Stromal cell of bone marrow (primary cell): Measurements from ENCODE around the gene SCRT2.

ENCODE experiments used
- DNase-seq: peaks from one replicate; pipeline ENCODE4 v3.0.0-alpha.2; 2012; ENCODE audit warnings: low read depth

The SCRT2 gene

DNA sequence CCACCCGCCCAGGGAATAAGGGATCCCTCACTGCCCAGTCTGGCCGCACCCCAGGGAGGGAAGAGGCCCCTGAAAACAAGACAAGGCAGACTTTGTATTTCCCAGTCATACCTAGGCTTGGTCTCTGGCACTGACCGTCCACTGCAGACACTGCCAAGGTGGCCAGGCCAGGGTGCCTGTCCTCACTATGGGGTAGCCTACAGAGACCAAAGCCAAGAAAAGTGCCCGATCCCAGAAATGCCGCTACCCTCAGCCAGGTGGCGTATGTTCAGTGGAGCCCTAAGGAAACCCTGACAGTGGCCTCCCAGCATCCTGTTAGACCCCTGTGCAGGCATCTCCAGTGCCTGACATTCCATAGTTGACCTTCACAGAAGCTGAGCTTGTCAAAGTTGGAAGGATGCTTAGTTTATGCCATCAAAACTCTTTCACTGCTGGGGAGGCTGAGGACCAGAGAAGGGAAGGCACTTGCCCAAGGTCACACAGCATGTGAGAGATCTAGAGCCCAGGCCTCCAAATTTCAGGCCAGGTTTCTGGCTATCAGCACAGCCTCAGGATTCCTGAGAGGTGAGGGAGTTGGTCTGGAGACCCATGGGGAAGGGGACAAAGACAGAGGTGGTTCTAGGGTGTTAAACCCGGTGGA lies 2.5 kb downstream of the SCRT2 start:
- DNase-seq: no peak

DNA sequence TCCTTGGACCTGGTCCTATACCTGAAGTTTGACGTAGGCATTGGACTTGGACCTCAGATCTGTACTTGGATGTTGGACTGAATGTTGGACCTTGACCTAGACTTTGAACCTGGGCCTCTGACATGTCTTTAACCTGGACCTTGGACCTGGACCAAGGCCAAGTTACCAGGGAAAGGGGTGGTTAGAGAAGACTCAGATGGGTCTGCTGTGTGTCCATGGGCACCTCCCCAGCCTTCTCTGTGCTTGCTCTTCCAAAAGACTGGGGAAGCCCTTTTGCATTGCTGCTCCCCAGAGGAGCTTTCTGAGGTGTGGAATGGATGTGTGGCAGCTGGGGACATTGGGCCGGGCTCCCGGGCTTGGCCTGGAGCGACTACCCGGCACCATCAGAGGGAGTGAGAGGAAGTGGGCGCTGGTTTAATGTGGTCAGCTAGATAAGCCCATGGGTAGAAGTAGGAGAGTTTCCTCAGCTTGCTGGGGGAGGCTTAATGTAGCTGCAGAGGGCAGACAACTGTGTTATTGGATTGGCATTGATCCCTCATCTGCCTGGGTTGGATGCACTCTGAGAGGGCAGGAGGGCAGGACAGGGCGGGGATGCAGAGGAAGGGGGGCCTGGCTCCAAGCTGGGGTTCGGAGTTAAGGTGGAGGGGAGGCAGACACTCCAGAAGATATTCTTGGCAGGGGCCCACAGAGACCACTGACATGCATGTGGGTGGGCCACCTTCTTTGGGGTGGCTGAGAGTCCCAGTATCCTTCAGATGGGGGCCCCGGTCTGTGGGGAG lies 4.2 kb downstream of the SCRT2 start:
- DNase-seq: no peak

DNA sequence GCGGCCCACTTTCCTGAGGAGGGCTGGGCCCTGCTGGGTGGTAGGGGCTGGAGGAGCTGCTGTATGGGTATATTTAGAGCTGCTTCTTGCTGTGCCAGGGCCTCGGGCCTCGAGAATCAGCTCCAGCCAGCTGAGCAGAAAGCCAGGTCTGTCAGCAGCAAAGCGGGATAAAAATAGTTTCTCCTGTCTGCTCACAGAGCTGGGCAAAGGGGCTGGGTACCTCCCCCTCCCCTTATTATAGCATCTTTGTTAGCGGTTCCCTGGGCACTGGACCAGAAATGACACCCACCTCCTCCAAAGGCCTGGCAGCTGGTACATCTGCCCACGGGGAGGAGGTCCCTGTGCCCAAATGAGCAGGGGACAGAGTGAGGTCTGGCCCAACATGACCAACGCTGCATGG lies 6.0 kb downstream of the SCRT2 start:
- no peak for DNase-seq

DNA sequence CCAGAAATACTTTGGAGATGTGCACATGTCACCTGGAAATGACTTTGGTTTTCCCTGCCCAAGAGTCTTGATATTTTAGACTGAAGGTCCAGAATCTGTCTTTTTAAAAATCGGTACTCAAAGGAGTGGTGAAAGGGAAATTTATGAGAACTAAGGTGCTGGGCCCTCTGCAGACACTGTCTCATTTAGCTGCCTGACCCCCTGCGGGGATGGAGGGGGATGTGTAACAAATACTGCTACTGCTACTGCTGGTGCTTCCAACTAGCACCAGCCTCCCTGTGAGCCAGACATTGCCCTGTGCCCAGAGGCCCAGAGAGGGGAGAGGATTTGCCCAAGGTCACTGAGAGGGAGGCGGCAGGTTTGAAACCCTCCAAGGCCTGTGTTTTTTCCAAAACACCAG lies 7.0 kb downstream of the SCRT2 start:
- DNase-seq: no peak

DNA sequence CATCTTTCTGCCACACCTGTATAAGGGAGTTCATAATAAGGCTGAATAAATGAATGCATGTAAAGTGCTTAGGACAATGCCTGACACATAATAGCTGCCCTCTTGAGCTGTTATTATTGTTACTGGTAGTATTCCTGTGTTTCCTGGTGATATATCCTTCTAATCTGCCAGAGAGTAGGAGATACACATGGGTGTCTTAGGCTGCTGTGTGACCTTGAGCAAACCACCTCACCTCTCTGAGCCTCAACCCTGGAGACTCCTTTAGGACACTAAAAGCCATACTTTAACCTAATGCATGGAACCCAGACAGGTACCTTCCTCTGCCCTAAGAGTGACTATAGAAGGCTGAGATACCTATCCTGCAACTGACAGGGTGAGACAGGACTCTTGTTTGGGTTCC lies 7.6 kb downstream of the SCRT2 start:
- no peak for DNase-seq

DNA sequence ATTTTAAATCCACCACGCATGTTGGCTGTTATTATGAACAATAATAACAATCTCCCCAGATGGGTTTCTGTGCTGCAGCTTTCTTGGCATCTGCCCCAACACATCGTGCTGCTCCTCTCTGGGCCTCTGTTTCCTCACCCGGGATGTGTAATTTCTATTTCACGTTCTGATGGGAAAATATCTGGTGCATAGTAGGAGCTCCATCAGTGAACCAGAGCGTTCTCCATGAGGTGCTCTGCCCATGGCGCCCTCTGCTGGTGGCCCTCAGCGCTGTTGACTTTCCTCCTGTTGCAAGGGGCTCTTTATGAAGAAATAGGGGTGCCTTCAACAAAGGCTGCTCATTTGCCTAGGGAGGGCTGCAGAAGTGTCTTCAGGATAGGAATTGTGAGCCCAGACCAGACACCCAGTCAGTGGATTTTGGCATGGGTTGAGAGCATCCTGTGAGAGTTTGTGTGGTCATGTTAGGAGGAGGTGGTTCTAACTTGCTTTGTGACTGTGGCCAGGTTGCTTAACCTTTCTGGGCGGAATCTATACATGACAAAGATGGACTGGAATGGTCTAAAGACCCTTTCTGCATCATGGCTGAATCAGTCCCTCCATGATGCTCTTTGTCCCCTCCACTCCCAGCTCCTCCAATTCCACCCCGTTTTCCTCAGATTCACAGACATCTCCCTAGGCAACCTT lies 8.1 kb downstream of the SCRT2 start:
- DNase-seq: no peak

DNA sequence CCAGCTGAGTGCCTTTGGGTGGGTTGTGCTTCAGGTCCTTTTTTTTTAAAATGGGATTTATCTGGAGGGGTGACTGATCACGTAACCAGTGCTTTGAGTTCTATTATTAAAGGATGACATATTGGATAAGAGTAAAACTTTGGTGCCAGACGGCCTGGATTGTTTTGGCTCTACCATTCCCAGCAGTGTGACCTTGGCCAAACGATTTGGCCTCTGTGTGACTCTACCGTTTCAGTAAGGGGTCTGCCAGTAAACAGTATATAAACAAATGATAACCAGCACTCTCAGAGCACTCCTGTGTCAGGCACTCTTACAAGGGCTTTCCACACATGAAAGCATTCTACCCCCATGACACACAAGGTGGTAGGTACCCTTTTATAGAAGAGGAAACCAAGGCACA lies 8.7 kb downstream of the SCRT2 start:
- DNase-seq: no peak

DNA sequence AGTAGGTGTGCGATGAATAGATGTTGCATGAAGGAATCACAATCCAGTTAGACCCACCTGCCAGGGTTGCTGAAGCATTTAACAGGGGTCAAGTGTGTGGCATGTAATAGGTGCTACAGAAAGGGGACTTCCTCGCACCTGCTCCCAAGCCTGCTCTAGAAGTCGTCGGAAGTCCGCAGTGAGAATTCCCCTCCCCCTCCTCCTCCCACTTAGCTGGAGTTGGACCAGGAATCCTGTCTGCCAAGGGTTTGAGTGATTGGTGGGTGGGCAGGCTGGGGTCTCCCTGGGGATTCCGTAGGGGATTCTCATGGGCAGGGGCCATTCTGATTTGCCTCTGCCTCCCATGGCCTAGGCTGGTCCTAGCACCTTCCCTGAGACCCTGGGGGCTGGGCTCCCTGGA lies 10.3 kb downstream of the SCRT2 start:
- no peak for DNase-seq

DNA sequence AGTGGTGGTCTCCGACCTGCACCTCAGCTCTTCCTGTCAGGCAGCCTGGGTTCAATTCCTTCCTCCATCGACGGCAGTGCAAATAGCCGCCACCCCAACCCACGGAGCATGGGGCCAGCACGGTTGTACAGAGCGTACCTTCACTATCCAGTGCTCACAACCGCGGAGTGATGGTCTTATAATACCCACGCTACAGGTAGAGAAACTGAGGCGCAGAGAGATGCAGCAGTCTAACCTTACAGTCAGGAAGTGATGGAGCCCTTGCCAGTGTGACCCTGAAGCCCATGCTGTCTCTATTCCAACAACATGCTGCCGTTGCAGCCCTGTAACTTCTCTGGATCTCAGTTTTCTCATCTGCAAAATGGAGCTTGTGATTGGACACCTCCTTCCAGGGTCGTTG lies 11.0 kb downstream of the SCRT2 start:
- no peak for DNase-seq

DNA sequence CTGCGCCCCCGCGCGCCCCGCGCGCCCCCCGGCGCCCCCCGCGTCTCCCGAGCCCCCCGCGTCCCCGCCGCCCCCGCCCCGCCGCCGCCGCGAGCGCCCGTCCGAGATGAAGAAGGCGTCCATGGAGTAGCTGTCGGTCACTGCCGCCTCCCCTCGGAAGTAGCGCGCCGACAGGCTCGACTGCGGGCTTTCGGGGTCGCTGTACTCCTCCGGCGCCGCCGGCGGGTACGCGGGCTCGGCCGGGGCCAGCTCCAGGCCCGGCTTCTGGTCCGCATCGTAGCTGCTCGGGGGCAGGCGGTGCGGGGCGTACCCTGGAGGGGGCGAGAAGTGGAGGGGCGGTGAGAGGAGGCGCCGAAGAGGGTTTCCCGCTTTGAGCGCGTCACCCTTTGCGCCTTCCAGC lies 11.5 kb downstream of the SCRT2 start:
- no peak for DNase-seq

DNA sequence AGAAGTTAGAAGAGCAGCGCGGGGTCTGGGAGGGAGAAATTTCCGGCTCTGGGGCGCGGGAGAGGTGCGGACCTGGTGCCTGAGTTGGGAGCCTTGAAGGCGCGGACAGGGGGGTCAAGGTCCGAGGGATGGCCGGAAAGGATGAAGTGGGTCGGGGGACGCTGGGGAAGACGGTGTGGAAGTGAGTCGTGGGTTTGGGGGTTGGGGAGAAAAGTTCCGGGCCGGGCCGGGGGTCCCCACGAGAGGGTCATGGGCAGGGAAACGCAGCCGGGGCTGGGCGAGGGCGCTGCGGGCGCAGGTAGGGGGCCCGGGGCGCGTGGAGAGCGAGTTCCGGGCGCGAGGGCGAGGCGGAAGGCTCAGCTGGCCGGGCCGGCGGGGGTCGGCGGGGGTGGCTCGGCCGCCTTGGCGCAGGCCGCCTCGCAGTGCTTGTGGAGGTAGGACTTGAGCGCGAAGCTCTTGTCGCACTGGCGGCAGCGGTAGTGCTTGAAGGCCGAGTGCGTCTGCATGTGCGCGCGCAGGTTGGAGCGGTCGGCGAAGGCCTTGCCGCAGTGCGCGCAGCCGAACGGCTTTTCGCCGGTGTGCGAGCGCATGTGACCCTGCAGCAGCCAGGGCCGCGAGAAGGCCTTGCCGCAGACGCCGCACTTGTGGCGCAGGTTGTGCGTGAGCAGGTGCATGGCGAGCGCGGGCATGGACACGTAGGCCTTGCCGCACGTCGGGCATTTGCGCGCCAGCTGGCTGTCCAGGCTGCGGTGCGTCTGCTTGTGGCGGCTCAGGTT lies 12.1 kb downstream of the SCRT2 start:
- DNase-seq: no peak

DNA sequence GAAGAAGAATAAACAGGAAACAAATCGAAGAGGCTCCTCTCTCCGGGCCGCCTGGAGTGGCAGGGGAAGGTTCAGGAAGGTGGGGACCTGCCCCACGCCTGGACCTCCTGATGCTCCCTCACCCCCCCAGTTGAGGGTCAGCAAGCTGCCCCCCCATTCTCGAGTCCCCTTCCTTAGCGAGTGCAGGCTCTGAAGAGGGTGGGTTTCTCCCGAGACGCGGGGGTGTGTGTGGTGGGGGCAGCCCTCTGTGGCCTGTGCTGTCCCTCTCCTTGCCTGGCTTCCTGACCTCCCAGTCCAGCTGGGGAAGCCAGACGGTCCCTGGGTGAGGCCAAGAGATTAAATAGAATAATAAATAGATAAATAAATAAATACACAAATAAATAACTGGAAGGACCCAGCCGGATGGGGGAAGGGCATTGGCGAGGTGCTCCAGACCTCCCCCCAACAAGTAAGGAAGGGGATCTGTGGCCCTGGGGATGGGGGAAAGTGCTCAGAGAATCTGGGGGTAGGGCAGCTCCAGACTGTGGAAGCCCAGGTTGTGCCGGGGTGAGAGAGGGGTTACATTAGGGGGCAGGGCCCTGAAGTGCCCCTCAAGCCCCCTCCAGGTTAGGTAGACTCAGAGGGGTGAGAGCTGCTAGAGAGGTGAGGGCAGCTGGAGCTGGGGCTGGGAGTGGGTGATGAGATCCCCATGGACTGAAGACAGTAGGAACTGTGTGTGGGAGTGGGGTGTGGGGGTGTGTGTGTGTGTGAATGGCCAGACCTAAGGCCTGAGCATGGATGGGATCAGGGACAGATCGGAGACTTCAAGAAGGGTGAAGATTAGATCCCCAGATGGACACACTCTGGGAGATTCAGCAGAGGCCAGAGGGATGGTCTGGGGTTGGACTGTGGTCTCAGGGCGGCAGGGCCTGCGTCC lies 13.1 kb downstream of the SCRT2 start:
- no peak for DNase-seq

DNA sequence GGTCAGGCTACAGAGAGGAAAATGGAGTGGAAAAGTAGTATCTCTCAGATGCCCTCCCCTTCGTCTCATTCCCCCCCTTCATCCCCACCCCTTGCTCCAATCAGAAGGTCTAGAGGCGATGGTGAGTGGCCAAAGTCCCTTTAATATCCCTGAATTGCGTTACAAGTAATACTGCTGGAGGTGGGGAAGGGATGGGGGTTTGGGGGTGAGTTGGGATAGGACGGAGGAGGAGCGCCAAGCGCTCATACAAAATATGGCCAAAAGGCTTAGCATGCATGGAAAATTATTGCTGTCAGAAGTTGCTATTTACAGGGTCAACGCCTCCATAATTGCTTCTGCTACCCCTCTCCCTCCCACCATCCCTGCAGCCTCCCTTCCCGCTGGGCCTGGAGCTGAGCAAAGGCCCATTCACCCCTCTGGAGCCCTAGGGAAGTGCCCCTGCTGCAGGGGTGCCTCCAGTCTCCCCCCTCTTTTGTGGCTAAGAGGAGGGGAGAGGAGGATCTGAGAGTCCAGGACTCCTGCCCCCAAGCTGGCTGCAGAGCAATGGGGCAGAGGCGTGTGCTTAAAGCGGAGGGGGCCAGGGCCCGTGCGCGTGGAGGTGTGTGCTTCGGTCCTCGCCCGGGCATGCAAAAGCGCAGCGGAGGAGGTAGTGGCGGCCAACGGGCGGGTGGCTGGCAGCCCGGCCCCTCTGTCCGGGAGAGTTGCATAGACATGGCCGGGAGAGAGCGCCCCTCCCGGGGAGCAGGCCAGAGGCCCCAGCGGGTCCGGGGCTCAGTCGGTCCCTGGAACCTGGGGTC lies 13.9 kb downstream of the SCRT2 start:
- DNase-seq: no peak

DNA sequence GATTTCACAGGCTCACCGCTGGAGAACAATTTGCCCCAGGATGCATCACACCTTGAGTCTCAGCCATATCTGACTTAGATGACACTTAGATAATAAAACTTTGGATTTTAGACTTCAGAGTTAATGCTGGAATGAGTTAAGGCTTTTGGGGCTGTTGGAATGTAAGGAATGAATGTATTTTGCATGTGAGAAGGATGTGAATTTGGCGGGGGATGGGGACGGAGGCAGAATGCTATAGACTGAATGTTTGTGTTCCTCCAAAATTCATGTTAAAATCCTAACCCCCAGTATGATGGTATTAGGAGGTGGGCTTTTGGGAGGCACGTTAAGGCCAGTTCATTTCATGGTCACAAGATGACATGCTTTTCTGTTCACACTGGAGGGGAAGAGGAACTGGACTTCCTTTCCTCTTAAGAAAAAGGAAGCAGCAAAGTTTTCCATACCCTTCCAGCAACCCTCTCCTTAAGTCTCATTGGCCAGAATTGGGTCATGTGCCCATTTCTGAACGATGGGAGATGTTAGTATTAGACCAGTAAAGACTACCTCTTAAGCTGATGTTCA lies 16.8 kb downstream of the SCRT2 start:
- no peak for DNase-seq

DNA sequence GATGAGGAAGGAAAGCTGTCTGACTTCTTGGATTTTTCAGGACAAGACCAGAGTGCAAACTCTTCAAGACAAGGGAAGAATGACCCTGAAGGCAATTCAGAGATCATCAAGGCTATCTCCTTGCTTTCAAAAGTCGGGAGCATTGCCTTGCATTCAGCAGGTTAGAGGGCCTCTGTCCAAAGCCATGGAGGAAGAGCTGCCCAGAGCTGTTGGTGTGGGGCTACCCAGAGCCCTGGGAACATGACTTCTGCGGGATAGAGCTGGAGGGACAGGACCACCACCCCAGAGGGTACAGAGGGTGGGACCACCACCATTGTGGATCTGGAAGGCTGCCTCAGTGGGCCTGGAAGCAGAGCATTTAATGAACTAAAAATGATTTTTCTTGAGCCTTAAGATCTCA lies 17.4 kb downstream of the SCRT2 start:
- DNase-seq: no peak

DNA sequence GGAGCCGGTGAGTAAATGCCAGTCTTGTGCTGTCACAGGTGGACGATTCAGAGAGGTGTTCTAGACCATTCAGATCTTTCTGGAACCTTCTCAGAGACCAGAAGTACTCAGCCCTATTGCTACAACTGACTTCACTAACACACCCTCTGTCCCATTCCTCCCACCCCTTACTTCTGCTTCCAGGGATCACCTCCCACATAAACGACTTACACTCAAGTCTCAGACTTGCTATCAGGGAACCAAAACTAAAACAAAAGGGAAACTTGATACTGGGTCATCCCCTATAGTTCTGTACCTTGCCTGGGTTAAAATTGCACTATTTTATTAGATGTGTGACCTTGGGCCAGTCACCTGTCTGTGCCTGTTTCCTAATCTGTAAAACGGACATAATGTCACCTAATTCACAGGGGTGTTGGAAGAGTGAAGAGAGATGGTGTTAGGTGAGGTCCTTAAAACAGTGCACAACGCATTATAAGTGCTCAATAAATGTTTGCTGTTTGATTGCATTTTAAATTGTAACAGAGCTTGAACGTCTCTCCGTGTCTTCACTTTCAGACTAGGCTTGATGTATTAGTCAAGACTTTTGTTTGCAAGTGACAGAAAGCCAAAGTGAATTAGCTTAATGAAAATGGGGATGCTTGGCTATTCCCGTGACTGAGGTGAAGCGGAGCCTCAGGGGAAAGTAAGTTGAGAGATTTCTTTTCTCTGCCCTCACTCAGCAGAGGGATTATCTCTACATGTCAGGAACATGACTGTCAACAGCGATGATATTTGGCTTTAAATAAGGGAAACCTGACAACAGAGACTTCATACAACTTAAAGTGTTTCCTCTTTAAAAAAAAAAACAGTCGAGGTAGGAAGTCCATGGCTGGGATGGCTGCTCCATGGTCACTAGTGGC lies 19.6 kb downstream of the SCRT2 start:
- DNase-seq: no peak

DNA sequence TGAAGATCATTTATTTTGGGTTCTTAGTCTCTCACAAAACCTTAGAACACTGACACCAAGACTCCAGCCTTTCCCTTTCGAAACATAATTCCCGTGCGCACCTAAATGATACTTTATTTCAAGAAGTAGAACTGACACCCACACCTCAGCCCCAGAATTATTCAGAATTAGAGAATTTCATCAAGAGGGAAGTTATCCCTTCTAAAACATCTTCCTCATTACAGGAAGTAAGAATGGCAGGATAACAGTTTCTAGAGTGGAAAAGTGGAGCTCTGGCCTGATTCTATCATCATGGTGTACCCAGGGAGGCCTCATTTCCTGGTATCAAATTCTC lies 21.2 kb downstream of the SCRT2 start:
- DNase-seq: no peak

DNA sequence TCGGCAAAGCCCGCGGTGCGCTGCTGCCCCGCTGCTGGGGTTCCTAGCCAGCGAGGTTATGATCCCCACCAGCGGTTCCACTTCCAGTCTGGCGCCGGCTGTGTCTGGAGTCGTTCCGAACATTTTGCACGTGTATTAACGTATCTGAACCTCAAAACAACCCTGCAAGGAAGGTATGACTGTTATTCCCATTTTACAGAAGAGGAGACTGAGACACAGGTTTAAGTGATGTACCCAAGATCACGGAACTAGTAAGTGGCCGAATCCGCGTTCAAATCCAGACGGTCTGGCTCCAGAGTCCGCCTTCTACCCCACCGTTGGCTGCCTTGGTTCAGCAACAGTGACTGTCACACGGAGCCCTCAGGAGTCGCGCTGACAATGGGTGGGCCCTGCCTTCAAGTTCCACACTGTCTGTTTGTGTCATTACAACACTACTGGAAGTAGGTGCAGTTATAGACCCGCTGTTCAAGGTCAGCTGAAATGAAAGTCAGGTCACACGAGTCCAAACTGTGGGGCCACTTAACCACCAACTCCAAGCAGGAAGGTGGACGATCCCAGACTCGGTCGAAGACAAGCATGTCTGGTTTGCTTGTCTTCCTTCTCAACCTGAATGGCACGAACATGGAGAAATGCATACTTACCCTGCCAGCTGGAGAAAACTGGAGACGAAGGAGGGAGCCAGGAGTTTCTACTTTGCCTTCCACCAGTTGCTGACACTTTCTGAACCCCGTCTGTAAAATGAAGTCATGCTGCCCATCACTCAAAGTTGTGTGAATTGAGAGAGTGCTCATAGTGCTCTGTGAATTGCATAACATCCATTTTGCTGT lies 21.8 kb downstream of the SCRT2 start:
- no peak for DNase-seq
